NT2/D1 (cell line): ENCODE measurements around the gene ITGA5.

Source experiments
- SUZ12 ChIP-seq: IDR thresholded peaks from 2 replicates; pipeline ENCODE4 v1.6.1; 2011; ENCODE audit not compliant: insufficient read length, insufficient read depth; ENCODE audit errors: extremely low read depth
- ZNF274 ChIP-seq: IDR thresholded peaks from 2 replicates; pipeline ENCODE4 v1.6.1; 2011; ENCODE audit warnings: mild to moderate bottlenecking, low read depth, low read length

DNA sequence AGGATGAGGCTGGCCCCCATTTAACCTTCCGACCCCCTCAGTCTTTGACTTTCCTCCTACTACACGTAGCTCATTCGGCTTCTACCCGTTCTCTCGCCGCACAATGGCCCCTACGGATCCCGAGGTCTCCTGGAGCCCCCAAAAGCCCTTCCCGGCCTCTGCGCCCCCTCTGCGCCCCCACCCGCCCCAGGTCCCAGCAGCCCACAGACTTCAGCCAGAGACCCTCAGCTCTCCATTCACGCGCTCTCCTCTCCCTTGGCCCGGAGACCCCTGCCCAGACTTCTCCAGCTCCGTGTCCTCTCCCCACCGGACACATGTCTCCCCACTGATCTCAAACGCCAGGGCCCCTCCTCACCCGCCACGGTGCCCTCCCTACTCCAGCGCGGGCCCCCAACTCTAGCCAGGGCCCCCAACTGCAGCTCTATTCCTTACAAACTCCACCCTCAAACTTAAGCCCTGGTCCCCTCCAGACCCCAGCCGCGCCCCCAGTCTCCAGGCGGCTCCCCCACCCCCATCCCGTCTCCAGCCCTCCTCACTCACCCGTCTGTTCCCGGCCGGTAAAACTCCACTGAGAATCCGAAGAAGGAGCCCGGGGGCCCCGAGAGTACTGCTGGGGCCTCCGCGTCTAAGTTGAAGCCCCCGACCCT is 502 bp downstream of the ITGA5 start:
- no peak for TF ChIP-seq ZNF274
- TF ChIP-seq SUZ12, result no peak
